HG02852 (cell line): ENCODE measurements around the gene CALCB.
"Not testable (repeated sequence)": the region's sequence is repeated elsewhere in the genome, so short reads cannot be mapped to it uniquely, and the experiment has no call there.

Experiments
- ATAC-seq: cut with Tn5 transposase; IDR thresholded peaks from one replicate; pipeline ENCODE4 v1.9.1; 2021; ENCODE audit warnings: mild to moderate bottlenecking, moderate library complexity; ENCODE audit not compliant: unreplicated experiment

The CALCB gene

DNA sequence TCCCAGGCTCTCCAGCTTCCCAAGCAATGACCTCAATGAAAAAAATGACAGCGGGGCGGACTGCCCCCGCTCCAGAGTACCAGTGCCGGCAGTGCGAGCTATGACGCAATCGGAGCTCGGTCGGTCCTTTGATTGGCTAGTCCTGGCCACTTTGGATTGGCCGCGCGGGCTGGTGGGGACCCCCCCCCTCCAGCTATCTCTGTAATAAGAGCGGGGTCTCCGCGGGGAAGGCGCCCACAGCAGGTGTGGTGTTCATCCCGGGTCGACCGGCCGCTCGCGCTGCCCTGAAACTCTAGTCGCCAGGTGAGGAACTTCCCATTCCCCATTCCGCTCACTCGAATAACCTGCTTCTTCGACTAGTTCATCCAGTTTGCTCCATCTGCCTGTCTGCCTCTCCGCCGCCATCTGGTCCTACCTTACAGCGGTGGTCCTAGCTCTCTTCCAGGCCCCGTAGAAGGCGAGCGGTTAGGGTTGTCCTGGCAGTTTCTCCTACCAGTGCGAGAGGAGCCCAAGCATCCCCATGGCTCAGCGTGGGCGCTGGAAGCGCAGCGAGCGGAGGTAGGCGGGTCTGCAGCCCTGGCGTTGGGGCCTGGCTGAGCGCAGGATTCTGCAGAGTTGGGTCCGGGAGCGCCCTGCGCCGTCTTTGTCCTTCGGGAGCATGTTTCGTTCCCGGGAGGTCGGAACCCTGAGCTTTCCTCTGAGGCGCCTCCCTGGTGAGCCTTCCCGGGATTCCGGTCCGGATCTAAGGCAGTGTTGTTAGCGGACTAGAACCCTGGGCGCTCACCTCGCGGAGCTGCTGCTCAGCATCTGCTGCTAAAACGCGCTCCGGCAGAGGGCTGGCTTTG lies at the start of gene CALCB:
CALCB (plus strand) TSS at position 233 of the 845 bp plus-strand sequence. CDS start 1,126 bp downstream, outside the sequence.
- no peak for ATAC-seq

DNA sequence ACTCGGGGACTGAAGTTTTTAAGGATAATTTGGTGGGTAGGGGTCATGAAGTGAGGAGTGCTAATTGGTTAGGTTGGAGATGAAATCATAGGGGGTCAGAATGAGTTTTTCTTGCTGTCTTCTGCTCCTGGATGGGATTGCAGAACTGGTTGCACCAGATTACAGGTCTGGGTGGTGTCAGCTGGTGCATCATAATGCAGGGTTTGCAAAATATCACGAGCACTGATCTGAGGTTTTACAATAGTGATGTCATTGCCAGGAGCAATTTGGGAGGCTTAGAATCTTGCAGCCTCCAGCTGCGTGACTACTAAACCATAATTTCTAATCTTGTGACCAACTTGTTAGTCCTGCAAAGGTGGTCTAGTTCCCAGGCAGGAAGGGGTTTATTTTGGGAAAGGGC lies 46.4 kb upstream of the CALCB start:
- ATAC-seq: no peak

DNA sequence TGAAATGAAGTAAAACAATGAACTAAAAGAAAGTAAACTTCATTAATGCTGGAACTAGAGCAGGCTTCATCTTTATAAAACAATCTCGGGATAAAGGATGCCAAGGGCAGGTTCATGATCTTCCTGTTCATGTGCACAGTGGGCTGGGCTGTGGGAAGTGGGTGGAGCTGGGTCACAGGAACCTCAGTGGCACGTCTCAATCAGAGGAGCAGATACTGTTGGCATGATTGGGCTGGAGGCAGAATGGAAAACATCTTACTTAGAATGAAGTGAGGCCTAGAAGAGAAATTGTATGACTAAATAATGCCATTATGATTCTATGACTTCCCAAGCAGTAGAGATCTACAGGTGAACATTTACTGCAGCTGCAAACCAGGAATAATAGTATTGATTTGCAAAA lies 45.4 kb upstream of the CALCB start:
- no peak for ATAC-seq

DNA sequence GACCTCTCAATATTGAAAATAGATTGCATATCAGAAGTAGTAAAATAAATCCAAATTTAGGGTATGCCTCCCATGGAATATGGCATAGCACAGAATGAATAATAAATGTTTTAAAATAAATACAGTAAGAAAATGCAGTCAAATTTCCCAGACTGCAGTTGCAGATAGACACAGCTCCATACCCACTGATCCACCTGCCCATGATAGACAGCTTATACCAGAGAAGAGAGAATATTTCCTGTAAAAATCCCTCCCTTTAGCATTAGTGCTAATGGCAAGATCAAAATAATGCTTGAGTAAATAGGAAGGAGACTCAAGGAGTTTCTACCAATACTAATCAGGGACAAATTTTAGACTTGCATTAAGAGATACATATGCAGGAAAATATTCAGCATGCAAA lies 45.0 kb upstream of the CALCB start:
- no peak for ATAC-seq

DNA sequence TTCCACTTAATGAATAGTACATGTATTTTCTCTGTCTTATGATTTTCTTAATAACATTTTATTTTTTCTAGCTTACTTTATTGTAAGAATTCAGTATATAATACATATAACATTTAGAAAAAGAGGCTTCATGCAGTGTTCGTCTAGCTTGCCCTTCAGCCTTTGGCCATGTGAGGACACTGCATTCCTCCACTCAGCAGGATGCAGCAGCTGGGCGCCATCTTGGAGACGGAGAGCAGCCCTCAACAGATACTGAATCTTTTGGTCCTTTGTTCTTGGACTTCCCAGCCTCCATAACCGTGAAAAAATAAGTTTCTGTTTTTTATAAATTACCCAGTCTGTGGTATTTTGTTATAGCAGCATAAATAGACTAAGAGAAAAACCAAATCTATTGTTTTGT lies 41.4 kb upstream of the CALCB start:
- ATAC-seq: not testable (repeated sequence)

DNA sequence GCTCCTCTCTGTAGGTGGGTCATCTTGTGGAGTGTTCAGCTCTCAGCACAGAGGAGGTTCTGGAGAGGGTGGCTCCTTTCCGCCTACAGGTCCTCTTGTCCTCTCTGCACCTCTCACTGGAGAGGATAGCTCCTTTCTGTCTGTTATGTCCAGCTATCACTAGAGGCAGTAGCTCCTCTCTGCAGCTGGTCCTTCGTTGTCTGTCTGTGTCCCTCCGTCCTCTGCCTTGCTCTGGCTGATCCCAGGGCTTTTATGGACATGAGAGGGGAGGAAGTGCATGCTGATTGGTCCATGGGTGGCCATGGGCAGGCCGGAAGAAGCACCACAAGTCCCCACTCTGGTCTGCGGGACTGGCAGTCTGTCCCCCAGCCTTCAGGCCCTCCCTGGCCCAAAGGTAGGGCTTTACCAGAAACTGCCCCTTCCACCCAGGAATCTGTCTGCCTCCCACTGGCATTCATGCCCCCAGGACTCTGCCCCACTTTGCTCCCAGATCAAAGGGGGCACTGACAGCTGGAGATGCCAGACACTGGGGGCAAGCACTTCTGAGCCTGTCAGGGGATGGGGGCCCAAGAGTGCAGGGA lies 38.6 kb upstream of the CALCB start:
- ATAC-seq: no peak

DNA sequence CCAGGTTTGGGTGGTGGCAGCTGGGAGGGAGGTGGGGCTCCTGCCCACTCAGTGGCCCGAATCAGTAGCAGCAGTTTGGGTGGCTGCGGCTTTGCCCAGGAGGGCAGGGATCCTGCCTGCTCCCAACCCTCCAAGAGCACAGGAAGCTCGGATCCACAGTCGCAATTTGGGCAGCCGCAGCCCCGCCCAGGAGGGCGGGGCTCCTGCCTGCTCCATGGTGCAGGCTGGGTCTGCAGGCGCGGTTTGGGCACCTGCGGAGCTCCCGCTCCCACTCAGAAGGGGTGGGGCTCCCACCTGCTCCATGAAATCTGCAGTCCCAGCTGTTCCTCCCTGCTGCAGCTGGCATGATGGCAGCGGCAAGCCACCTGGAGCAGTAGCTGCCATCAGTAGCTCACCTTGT lies 38.1 kb upstream of the CALCB start:
- no peak for ATAC-seq

- no peak for ATAC-seq
These were observed 34.4 kb upstream of the CALCB start for GRCh38 chr11:15038963-15039362.

- ATAC-seq: no peak
These were observed 28.2 kb upstream of the CALCB start for GRCh38 chr11:15045209-15045608.

GRCh38 chr11:15045891-15046290 lies 27.5 kb upstream of the CALCB start:
- no peak for ATAC-seq

DNA sequence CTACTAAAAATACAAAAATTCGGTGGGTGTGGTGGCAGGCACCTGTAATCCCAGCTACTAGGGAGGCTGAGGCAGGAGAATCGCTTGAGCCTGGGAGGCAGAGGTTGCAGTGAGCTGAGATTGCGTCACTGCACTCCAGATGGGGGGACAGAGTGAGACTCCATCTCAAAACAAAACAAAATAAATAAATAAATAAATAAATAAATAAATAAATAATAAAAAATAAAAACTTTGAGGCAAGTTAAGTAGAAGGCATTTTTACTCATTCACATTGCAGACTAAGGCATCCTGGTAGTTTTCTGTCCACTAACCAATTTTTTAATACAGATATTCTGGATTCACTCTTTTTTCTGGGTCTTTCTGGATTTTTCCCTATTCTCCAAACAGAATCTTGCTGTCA lies 26.7 kb upstream of the CALCB start:
- not testable (repeated sequence) for ATAC-seq

DNA sequence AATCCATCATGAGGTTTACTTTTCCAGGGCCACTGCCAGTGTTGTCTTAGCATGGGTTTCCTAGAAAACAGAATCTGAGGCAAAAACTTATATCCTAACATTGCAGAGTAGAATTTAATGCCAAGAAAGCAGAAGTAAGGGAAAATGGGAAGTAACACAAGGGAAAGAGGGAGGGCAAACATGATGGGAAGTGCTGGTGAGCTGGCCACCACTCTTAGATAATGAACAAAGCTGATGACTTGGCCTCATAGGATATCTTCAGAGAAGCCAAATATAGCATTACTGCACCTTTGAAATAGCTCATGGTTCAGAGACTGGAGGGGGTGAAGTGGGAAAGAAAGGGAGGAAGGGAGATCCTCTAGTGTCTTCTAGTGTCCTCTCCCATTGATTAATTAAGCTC lies 24.8 kb upstream of the CALCB start:
- no peak for ATAC-seq

DNA sequence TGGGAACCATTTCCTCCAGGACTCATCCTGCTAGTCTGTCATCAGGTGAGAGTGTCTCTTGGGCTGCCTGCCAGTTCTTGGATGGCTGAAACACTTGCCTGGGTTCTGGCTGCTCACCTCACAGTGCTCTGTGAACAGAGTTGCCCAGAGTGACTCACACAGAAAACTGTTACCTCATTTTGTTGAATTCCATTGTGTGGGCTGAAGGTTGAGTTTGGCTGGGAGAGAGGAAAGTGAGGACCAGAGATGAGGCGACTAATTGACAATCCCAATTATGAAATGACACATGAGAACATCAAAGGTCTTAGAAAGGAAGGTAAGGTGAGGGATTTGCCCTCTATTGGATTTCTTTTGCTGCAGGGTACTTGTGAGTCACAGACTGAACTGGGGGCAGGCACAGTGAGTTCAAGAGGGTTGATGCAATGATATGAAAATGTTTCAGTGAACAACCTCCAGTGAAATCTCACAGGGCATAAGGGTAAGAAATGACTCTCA lies 20.2 kb upstream of the CALCB start:
- no peak for ATAC-seq

GRCh38 chr11:15055620-15056356 lies 17.6 kb upstream of the CALCB start:
- no peak for ATAC-seq

- ATAC-seq: no peak
These were observed 16.1 kb upstream of the CALCB start for GRCh38 chr11:15057329-15057728.

DNA sequence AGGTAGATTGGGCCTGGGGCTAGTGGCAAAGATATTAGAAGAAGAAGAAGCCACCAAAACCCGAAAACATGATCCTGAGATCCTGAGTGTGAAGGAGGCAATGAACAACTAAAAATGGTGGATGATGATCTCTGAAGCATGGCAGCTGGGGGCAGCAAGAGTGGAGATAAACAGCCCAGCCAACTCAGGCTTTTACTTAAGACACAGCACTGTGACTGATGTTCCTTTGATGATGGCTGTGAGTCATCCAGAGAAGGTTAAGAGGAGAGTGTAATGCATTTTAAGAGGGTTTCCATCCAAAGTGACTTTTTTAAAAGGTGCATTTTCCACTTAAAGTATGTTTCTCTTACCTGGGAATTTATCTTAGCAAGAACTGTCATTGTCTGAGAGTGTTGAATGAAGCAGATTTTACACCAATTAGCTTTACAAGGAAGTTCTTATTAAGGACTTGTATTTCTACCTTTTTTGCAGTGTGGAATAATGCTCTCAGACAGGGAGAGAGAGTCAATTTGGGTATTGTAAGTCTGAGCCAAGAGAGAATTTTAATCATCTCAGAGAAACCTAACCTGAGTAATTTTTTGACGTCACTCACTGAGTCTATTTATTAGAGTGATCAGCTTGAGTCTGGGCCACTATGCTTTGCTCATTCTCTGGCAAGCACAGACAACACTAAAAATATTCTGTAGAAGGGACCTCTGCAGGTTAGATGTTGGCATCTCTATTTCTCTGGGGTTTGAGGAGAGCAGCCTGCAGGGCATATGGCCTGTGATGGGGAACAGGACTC lies 14.1 kb upstream of the CALCB start:
- ATAC-seq: no peak

GRCh38 chr11:15062599-15062998 lies 10.8 kb upstream of the CALCB start:
- no peak for ATAC-seq

DNA sequence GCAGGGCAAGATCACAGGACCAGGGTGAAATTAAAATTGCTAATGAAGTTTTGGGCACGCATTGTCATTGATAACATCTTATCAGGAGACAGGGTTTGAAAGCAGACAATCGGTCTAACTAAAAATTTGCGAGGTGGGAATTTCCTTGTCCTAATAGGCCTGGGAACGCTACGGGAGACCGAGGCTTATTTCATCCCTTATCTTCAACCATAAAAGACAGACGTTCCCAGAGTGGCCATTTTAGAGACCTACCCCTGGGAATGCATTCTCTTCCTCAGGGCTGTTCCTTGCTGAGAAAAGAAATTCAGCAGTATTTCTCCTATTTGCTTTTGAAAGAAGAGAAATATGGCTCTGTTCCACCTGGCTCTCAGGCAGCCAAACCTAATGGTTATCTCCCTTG lies 3.6 kb upstream of the CALCB start:
- ATAC-seq: not testable (repeated sequence)

DNA sequence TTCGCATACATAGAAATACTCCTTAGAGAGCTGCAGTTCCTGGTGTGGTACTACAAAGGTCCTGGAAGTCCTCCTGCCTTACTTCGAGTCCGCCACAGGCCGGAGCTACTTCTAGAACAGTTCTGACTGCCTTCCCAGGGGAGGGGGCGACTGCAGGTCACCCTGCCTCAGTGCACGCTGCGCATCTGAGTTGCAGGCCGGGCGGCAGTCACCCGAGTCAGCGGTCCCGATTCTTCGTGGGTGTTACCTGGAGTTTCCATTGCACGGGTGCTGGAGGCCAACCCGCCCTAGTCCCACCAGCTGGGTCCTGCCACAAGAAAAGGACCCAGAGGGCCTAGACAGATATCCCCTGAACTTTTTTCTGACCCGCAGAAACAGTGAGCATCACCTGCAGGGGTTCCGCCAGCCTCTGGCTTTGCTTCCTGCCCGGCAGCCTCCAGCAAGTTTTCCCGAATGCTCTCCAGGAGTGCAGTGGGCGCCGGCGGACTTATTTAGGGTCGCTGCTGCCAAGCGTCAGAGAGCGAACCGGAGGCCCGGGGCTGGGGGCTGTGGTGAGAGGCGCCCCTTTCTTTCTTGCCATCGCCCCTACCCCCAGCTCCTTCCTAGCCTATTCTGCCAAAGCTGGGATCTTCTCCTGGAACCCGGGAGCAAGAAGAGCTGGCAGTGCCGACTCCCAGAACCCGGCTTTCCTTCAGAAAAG lies 1.7 kb upstream of the CALCB start:
- no peak for ATAC-seq

GRCh38 chr11:15072551-15073143 lies 746 bp upstream of the CALCB start:
- ATAC-seq: no peak
